GM04503 (cell line): ENCODE data around the gene GTF2F2.

Source experiments
- DNase-seq: peaks from one replicate; pipeline ENCODE4 v3.0.0-alpha.2; 2012; ENCODE audit warnings: low read depth

Gene GTF2F2

GRCh38 chr13:45303866-45304265, 183.6 kb downstream of the GTF2F2 start:
- DNase-seq: no peak

- DNase-seq: no peak
These were observed 184.8 kb downstream of the GTF2F2 start for GRCh38 chr13:45305079-45305478.

- DNase-seq: no peak
These were observed 186.7 kb downstream of the GTF2F2 start for GRCh38 chr13:45306966-45307365.

GRCh38 chr13:45310341-45311131, 190.2 kb downstream of the GTF2F2 start:
- DNase-seq: no peak

- DNase-seq: no peak
These were observed 194.5 kb downstream of the GTF2F2 start for GRCh38 chr13:45314822-45315221.

- DNase-seq: no peak
These were observed 195.3 kb downstream of the GTF2F2 start for GRCh38 chr13:45315520-45316167.

- no peak for DNase-seq
These were observed 196.0 kb downstream of the GTF2F2 start for GRCh38 chr13:45316338-45316737.

GRCh38 chr13:45316996-45317395, 196.7 kb downstream of the GTF2F2 start:
- DNase-seq: no peak

GRCh38 chr13:45320876-45321629, 200.7 kb downstream of the GTF2F2 start:
- no peak for DNase-seq

- peak; percentile 65 for DNase-seq
These were observed 205.5 kb downstream of the GTF2F2 start for GRCh38 chr13:45325806-45326205.

- DNase-seq: no peak
These were observed 207.1 kb downstream of the GTF2F2 start for GRCh38 chr13:45327253-45327955.

GRCh38 chr13:45328661-45329111, 208.4 kb downstream of the GTF2F2 start:
- peak; percentile 50 for DNase-seq

GRCh38 chr13:45331123-45331619, 210.9 kb downstream of the GTF2F2 start:
- DNase-seq: no peak

GRCh38 chr13:45331692-45332035, 211.4 kb downstream of the GTF2F2 start:
- DNase-seq: no peak

- DNase-seq: peak; percentile 97
These were observed 211.9 kb downstream of the GTF2F2 start for GRCh38 chr13:45332036-45332830.

- no peak for DNase-seq
These were observed 212.5 kb downstream of the GTF2F2 start for GRCh38 chr13:45332831-45333219.

- no peak for DNase-seq
These were observed 213.1 kb downstream of the GTF2F2 start for GRCh38 chr13:45333251-45333976.
